RPMI8226 (cell line): ENCODE results near the gene MAPKBP1.

ENCODE experiments used
- DNase-seq: peaks from one replicate; pipeline ENCODE4 v3.0.0-alpha.2; 2015

MAPKBP1 gene

DNA sequence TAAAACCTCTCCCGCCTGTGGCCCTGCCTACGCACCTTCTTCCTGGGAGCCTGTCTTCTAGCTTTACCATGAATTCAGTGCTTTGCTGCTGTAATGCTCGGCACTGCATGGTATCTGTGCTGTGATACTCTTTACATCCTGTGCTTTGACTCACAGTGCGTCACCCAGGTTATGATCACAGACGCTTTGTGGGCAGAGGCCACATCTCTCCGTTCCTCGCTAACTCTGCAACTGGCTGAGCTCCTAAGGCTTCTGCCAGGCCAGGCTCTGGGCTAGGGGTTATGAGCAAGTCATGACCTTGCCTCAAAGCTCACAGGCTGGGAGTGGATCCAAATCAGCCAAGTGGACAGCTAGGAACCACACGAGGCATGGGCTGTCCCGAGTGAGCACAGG is 96.4 kb downstream of the MAPKBP1 start:
- DNase-seq = no peak

DNA sequence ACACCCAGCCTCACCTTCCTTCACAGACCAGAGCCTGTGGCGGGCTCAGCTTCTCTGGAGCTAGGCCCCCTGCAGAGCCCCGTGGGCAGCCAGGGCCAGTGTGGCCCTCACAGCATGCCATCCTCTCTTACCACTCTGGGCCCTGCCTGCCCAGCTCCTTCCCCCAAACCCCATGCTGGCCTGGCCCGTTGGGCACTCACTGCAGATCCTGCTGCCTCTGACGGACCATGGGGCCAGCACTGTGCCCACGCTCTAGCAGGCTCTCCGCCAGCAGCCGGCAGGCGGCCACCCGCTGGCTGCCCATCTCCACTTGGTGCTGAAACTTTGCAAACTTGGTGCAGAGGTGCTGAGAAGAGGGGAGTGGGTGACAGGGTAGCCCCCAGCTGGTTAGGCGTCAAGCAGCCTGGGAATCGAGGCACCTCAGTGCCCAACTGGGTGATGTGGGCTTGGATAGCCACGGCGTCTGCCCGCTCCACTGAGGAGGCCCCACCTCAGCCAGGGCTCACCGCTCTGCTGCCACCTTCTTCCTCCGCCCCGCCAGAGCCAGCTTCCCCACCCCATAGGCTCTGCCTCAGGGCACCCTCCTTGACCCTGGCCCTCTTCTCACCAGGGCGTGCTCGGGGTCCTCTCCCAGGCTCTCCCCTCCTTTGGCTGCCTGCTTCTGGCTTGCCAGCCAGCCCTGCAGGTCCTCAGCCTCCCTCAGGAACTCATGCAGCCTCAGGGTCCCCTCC is 97.1 kb downstream of the MAPKBP1 start:
- DNase-seq = no peak

DNA sequence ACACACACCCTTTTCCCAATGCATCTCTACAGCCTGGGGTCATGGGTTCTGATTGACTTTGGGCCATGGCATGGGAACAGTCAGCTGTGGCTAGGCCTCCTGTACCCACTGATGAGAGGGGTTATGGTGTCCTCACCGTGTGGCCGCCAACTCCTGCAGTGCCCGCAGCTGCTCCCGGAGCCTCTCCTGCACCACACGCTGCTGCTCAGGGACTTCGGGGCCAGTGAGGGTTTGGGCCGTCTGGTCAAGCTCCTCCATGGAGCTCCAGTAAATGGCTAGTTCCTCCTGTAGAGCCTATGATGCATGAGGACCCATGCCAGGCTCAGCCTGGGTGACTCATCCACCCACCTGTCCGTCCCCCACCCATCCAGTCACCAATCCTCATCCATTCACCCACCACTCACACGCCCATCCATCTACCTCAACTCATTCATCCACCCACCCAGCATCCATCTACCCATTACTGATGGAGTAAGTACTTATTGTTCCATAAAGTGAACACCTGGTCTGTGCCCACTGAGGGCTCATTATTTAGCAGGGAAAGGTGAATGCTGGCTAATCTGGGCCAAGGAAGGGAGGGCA is 98.0 kb downstream of the MAPKBP1 start:
- no peak for DNase-seq

DNA sequence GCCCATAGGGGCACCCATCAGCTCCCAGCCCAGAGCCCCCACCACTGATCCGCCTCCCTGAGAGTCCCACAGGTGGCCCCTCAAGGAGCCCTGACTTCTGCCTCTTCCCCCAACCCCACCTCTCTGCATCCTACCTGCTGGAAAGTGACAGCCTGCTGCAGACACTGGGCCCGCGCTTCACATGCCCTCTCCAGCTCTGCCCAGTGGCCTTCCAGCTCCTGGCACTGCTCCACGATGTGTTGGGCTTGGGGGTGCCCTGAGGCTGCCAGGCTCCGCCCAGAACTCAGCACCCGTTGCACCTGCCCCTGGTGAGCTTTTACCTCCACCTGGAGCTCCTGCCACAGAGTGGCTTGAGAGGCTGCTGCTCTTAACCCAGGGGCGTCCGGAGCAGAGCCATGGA is 99.4 kb downstream of the MAPKBP1 start:
- peak; percentile 46 for DNase-seq

DNA sequence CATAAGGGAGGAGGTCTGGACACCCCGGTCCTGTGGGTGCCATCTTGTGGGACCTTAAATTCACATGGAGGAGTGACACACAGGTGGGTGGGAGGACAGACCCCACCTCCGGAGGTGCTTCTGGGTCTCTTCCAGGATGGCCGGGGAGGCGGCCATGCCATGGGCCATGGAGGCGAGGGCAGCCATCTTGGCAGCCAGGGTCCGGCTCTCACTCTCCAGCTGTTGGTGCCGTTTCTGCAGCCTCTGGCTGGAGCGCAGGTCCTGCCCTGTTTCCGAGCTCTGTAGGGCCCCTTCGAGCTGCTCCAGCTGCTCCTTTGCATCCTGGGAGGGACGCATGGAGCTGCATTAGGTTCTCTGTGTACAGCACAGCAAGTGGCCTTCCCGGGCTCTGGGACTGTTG is 100.5 kb downstream of the MAPKBP1 start:
- DNase-seq = no peak

DNA sequence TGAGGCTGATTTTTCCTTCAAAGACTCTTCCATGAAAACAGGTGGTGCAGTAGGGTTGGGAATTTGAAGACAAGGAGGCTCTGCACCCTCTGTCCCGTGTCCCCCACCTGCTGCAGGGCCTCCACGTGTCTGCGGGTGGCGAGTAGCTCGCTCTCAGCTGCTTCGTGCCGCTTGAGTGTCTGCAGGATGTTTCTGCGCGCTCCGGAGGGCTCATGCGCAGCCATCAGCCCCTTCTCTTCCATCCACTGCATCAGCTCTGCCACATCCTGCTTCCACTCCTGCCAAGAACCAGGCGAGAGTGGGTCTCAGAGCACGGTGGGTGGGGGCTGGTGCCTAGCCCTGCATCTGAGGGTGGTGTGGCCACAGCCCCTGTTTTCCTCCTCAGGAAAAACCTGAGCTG is 101.7 kb downstream of the MAPKBP1 start:
- DNase-seq = no peak

DNA sequence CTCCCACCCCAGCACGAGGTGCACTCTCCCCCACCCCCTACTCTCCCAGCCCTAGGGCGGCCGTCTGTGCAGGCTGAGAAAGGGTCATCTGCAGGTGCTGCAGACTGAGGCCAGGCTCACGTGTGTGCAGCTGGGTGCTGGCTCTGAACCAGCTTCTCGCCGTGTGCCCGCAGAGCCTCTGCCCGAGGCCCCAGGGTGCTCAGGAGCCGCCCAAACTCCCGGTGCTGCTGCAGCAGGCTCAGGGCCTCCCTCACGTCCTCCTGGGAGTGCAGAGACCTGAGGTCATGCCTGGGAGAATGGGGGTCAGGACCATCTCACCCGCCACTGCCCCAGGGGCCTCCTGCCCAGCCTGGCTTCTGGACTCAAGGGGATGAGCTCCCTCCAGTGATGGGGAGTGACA is 102.4 kb downstream of the MAPKBP1 start:
- peak; percentile 83 for DNase-seq
